Dermis microvascular lymphatic vessel endothelial cell (primary cell): ENCODE data around the gene SALL4. TPM values are rescaled to one million over a fixed set of nuclear protein-coding genes. Genes with fewer than 3 reads are reported as not detected.
"Not testable (repeated sequence)": the region's sequence is repeated elsewhere in the genome, so short reads cannot be mapped to it uniquely, and the experiment has no call there.

ENCODE experiments used
- DNase-seq, 2 donors: peaks; one replicate each; pipeline versions ENCODE4 v3.0.0 to v3.0.0-alpha.2; 2010; ENCODE audit warnings: low read depth in 2 of 2
- total RNA-seq: library from RNA; depleted of rRNA; stranded (reverse); fragments of >200 nt; gene quantifications from 2 replicates; pipeline ENCODE4 v1.2.1, GENCODE V29; 2014

SALL4 gene
- total RNA-seq, 1 donor from 2014 or later, result 0.26 TPM

DNA sequence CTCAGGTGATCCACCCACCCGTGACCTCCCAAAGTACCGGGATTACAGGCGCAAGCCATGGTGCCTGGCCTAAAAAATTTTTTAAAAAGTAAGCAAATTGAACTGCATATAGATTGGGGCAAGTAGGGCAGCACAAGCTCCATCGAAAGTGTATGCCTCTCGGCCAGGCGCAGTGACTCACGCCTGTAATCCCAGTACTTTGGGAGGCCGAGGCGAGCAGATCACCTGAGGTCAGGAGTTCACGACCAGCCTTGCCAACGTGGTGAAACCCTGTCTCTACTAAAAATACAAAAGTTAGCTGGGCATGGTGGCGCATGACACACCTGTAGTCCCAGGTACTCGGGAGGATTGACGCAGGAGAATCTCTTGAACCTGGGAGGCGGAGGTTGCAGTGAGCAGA, 64.1 kb downstream of the SALL4 start:
- not testable (repeated sequence) for DNase-seq

DNA sequence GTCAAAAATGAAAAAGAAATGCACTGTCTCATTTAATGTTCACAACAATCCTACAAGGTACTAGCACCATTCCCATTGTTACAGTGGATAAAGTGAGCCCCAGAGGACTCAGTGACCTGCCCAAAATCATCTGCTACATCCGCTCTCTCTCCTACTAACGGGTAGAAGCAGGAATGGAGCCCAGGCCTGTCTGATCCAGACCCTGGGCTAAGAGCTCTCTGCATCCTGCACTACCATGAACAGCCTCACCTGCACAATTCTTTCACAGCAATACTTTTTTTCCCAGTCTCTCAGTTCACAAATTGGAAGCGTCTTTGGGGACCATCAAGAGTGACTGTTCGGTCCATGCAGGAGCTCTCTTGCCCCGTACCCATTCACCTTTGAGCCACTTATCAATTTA, 65.4 kb downstream of the SALL4 start:
- no peak for DNase-seq

DNA sequence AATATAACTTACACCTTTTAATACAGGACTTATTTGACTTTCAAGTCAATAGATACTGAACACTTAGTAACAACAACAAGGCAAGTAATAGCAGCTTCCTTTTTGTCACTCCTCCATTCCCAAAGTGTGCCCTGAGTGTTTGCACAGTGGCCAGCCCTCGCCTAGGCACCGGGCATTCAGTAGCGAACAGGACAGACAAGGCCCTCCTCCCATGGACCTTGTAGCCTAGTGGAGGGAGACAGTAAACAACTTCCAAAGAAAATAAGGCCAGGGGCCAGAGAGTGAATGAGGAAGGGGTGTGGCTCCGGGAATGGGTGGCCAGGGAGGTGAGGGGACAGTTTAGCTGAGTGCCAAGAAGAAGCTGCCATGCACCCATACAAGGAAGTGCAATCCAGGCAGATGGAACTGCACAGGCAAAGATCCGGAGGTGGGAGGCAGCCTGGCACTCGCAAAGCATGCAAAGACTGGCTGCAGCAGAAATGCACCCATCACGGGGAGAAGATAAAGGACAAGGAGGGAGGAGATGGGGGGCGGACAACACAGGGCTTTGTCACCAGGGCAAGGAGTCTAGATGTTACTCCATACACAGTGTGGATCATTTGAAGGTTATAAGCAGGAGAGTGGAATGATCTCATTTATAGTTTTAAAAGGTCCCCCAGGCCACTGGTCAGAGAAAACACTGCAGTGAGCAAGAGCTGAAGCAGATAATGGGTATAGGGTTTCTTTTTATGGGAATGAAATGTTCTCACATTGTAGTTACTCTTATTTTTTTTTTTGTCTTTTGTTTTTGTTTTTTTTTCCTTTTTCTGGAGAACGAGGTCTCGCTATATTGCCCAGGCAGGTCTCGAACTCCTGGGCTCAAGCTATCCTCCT, 66.4 kb downstream of the SALL4 start:
- DNase-seq, result no peak

DNA sequence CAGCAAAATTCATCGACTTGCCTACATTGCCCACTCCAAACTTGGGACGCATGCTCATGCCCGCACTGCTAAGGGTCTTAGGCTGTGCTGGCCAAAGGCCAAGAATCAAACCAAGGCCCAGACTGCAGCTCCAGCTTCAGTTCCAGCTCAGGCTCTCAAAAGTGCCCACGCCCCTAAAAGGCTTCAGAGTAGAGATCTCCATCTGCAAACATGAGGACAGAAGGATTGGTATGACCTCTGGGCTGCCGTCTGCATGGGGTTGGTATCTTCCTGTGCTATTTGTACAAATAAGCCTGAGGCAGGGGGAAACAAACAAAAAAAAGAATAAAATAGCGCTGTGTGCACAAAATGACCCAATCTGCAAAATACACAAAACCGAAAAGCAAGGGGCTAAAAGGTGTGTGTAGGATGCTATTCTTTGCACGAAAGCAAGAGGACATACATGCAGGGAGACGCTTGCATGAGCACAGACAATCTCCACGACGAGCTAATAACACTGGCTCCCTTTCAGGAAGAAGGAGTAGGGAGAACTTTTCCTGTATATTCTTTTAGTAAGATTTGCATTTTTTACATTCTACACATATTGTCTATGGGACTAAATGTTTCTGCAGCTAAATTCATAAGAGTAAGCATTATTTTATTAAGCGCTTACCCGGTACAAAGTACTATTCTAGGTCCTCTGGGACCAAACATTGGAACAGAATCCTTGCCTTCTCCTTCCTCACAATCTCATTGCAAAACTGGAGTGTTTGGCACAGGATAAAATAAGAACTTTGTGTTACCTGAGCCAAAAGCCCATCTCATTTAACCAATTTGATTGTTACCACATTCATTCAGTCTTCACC, 67.2 kb downstream of the SALL4 start:
- no peak for DNase-seq

DNA sequence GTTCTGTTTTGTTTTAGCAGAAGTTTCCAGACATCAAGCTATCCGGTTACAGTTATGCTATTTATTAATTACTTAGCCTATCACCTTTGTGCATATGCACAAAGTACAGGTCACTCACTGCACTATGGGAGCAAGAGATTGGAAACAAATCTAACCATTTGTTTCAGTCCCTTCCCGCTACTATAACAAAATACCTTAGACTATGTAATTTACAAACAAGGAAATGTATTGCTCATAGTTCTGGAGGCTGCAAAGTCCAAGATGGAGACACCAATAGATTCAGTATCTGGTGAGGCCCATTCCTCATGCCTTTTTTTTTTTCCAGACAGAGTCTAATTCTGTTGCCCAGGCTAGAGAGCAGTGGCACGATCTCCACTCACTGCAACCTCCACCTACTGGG, 69.3 kb downstream of the SALL4 start:
- no peak for DNase-seq

Other genes with a start within 250 kb of the SALL4 start
- 54.0 and 75.5 TPM in 2 replicates for gene ATP9A, start 34.1 kb downstream of the SALL4 start, total RNA-seq